CD14-positive monocyte (primary cell): ENCODE measurements around the gene GPC5. TPM values are rescaled to one million over a fixed set of nuclear protein-coding genes. Genes with fewer than 3 reads are reported as not detected.

Source experiments
- DNase-seq, 3 donors: peaks; one replicate each; pipeline ENCODE4 v3.0.0-alpha.2; 2011 to 2022
- H2AFZ ChIP-seq: 2 replicates; pipeline ENCODE4 v1.6.0; 2012; ENCODE audit warnings: mild to moderate bottlenecking, low read depth, low read length, inconsistent platforms; ENCODE audit not compliant: insufficient read depth, poor library complexity, severe bottlenecking
- H3K27ac ChIP-seq, 2 donors: 1 replicate in 1 of 2; 2 replicates in 1 of 2; pipeline ENCODE4 v1.5.1; 2012 to 2013; ENCODE audit warnings: low read length in 2 of 2, control low read depth in 1 of 2, inconsistent platforms in 1 of 2, low read depth in 1 of 2, mild to moderate bottlenecking in 1 of 2
- H3K27me3 ChIP-seq, 2 donors: one replicate each; pipeline versions ENCODE4 v1.6.0 to v1.6.1; 2011 to 2013; ENCODE audit warnings: low read length in 2 of 2; ENCODE audit not compliant: control insufficient read depth in 2 of 2, insufficient read depth in 2 of 2
- H3K36me3 ChIP-seq, 2 donors: replicated peaks in 1 of 2; 1 replicate in 1 of 2; 2 replicates in 1 of 2; pipeline versions ENCODE4 v1.5.1 to v1.6.1; 2012 to 2013; ENCODE audit warnings: low read length in 2 of 2, control low read depth in 1 of 2, inconsistent platforms in 1 of 2, mild to moderate bottlenecking in 1 of 2; ENCODE audit not compliant: insufficient read depth in 2 of 2, control insufficient read depth in 1 of 2
- H3K4me1 ChIP-seq, 2 donors: 1 replicate in 1 of 2; 2 replicates in 1 of 2; pipeline versions ENCODE4 v1.5.1 to v1.6.1; 2012 to 2013; ENCODE audit warnings: low read length in 2 of 2, control low read depth in 1 of 2, inconsistent platforms in 1 of 2, mild to moderate bottlenecking in 1 of 2, moderate library complexity in 1 of 2; ENCODE audit not compliant: insufficient read depth in 2 of 2, control insufficient read depth in 1 of 2
- H3K4me2 ChIP-seq: replicated peaks from 2 replicates; pipeline ENCODE3; 2012; ENCODE audit warnings: low read length, moderate library complexity, mild to moderate bottlenecking; ENCODE audit not compliant: poor library complexity, severe bottlenecking; ENCODE audit errors: extremely low read depth
- H3K4me3 ChIP-seq, 3 experiments: fragments of 200-600 bp in 1 of 3; sonication (generic) in 1 of 3; replicated peaks in 1 of 3; 1 replicate in 2 of 3; 2 replicates in 1 of 3; pipeline ENCODE4 v1.5.1; 2011 to 2013; ENCODE audit warnings: low read length in 3 of 3, mild to moderate bottlenecking in 3 of 3, control low read depth in 2 of 3, low read depth in 2 of 3, inconsistent platforms in 1 of 3, moderate library complexity in 1 of 3
- H3K79me2 ChIP-seq: 2 replicates; pipeline ENCODE4 v1.6.0; 2012; ENCODE audit warnings: mild to moderate bottlenecking, control low read depth, inconsistent platforms, low read length, moderate library complexity; ENCODE audit not compliant: insufficient read depth
- H3K9ac ChIP-seq: 2 replicates; pipeline ENCODE4 v1.6.0; 2017; ENCODE audit warnings: low read length, mild to moderate bottlenecking; ENCODE audit not compliant: insufficient read depth, poor library complexity, severe bottlenecking
- H3K9me3 ChIP-seq, 2 donors: replicated peaks in 1 of 2; 1 replicate in 1 of 2; 2 replicates in 1 of 2; pipeline versions ENCODE4 v1.5.1 to v1.6.1; 2012 to 2013; ENCODE audit warnings: low read length in 2 of 2, control low read depth in 1 of 2; ENCODE audit not compliant: control insufficient read depth in 1 of 2, insufficient read depth in 1 of 2
- H4K20me1 ChIP-seq: 2 replicates; pipeline ENCODE4 v1.6.0; 2012; ENCODE audit warnings: mild to moderate bottlenecking, low read length, control low read depth, moderate library complexity; ENCODE audit not compliant: insufficient read depth
- H3K27ac Mint-ChIP-seq, 7 donors: one replicate each; pipeline ENCODE4 v1.8.0; 2020; ENCODE audit warnings: mild to moderate bottlenecking in 7 of 7, mixed read lengths in 7 of 7, moderate library complexity in 6 of 7, inconsistent platforms in 2 of 7
- H3K27me3 Mint-ChIP-seq, 3 donors: one replicate each; pipeline ENCODE4 v1.8.0; 2021 to 2022; ENCODE audit warnings: low read depth in 3 of 3, mild to moderate bottlenecking in 3 of 3, mixed read lengths in 3 of 3, moderate library complexity in 3 of 3, inconsistent platforms in 1 of 3
- H3K36me3 Mint-ChIP-seq, 2 donors: one replicate each; pipeline ENCODE4 v1.8.0; 2020; ENCODE audit warnings: mixed read lengths in 2 of 2, inconsistent platforms in 1 of 2, mild to moderate bottlenecking in 1 of 2
- H3K4me1 Mint-ChIP-seq: one replicate; pipeline ENCODE4 v1.8.0; 2020; ENCODE audit warnings: mild to moderate bottlenecking, mixed read lengths
- H3K4me3 Mint-ChIP-seq, 2 donors: one replicate each; pipeline ENCODE4 v1.8.0; 2020; ENCODE audit warnings: mild to moderate bottlenecking in 2 of 2, mixed read lengths in 2 of 2, moderate library complexity in 1 of 2
- H3K9me3 Mint-ChIP-seq, 7 donors: one replicate each; pipeline ENCODE4 v1.8.0; 2020 to 2022; ENCODE audit warnings: mixed read lengths in 7 of 7, mild to moderate bottlenecking in 6 of 7, moderate library complexity in 6 of 7, inconsistent platforms in 2 of 7
- CTCF ChIP-seq: fragments of 200-600 bp; IDR thresholded peaks from one replicate; pipeline ENCODE4 v1.8.0; 2022; ENCODE audit warnings: antibody characterized with exemption, mild to moderate bottlenecking
- WGBS: methylation state at CpG from one replicate; pipeline ENCODE4 v1.1.5; 2013; ENCODE audit warnings: missing lambda C conversion rate; ENCODE audit not compliant: insufficient coverage; 5-methylcytosine and 5-hydroxymethylcytosine counted together
- intact Hi-C, 2 donors: fragments of 100-400 bp; cut with micrococcal nuclease; formaldehyde crosslinking; loops; one replicate each; pipeline versions ENCODE4 v1.15.0 to v1.15.1; 2023
- polyA plus RNA-seq, 3 donors: library from polyadenylated mRNA; depleted of rRNA in 1 of 3; unstranded in 2 of 3; stranded (reverse) in 1 of 3; fragments of 300-500 nt in 2 of 3; fragments of >200 nt in 1 of 3; fragmentation: Illumina TruSeq in 2 of 3; gene quantifications; 1 replicate in 2 of 3; 2 replicates in 1 of 3; pipeline ENCODE4 v1.2.3, GENCODE V29; 2012 to 2021

GPC5 gene
- polyA plus RNA-seq, 3 donors: not detected

GRCh38 chr13:91930687-91931086 lies 532.3 kb downstream of the GPC5 start:
- WGBS: no CpG with 5 or more reads among the region's 1 CpG
- H3K36me3 ChIP-seq: no peaks in the 10 kb centered on the region
- no peaks in the 10 kb centered on the region for H3K79me2 ChIP-seq
- no peak for DNase-seq
- Mint-ChIP-seq H3K36me3 (no peaks in the 10 kb centered on the region), H3K9me3 (peaks cover 0 to 3% (median 0%) of the 10 kb centered on the region in 7 donors), H3K27me3 (no peaks in the 10 kb centered on the region), H3K27ac (no peak overlapping the region), H3K4me3 (no peak overlapping the region), H3K4me1 (no peaks in the 10 kb centered on the region)
- no peak overlapping the region for H3K4me2 ChIP-seq
- H3K4me1 ChIP-seq: no peaks in the 10 kb centered on the region
- no peaks in the 10 kb centered on the region for H4K20me1 ChIP-seq
- no peak overlapping the region for H3K9ac ChIP-seq
- TF ChIP-seq CTCF: no peak
- H3K4me3 ChIP-seq: no peak overlapping the region
- H3K27me3 ChIP-seq: no peaks in the 10 kb centered on the region
- no peak overlapping the region for H2AFZ ChIP-seq
- intact Hi-C loops: no loop called here
- H3K27ac ChIP-seq: no peak overlapping the region
- H3K9me3 ChIP-seq: no peaks in the 10 kb centered on the region

GRCh38 chr13:91934354-91934753 lies 535.9 kb downstream of the GPC5 start:
- no peaks in the 10 kb centered on the region for H3K36me3 Mint-ChIP-seq
- H3K4me3 Mint-ChIP-seq: no peak overlapping the region
- H3K27ac ChIP-seq: no peak overlapping the region
- intact Hi-C loops: no loop called here
- H3K9me3 Mint-ChIP-seq: peaks cover 0 to 3% (median 2%) of the 10 kb centered on the region in 7 donors
- no peaks in the 10 kb centered on the region for H3K9me3 ChIP-seq
- no peaks in the 10 kb centered on the region for H3K4me1 ChIP-seq
- H3K27me3 Mint-ChIP-seq: no peaks in the 10 kb centered on the region
- H3K9ac ChIP-seq: no peak overlapping the region
- no peak overlapping the region for H3K4me2 ChIP-seq
- no peaks in the 10 kb centered on the region for H3K79me2 ChIP-seq
- no peak overlapping the region for H3K27ac Mint-ChIP-seq
- H2AFZ ChIP-seq: no peak overlapping the region
- no peaks in the 10 kb centered on the region for H3K36me3 ChIP-seq
- no peak for TF ChIP-seq CTCF
- no CpG with 5 or more reads among the region's 4 CpGs for whole genome bisulfite sequencing
- no peak overlapping the region for H3K4me3 ChIP-seq
- no peaks in the 10 kb centered on the region for H4K20me1 ChIP-seq
- no peaks in the 10 kb centered on the region for H3K27me3 ChIP-seq
- H3K4me1 Mint-ChIP-seq: no peaks in the 10 kb centered on the region
- no peak for DNase-seq
